ENCODE data around the gene ARGLU1. TPM values are rescaled to one million over a fixed set of nuclear protein-coding genes. Genes with fewer than 3 reads are reported as not detected.

The ARGLU1 gene
- total RNA-seq, 4 donors from 2014 or later = 95.4 to 233 (median 126) TPM

DNA sequence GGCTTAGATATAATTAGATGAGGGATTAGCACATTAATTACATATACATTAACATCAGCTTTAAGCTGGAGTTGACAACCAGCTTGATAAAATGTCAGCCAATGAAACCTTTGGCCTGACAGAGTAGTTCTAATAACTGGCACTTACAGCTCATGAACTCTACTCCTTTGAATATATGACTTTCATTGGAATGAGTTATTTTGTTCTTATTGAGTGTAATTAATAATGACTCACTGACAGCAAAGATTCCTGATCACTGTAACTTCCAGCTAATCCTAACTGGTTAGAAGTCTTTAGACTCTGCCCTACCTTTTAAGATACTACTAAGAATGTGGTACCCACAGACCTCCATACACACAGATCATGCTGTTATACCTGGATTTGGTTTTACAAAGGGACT is 73.4 kb downstream of the ARGLU1 start:
- peaks cover 0 to 10% (median 2%) of the 10 kb centered on the region in 4 donors for H3K4me1 ChIP-seq
- DNase-seq = no peak
- TF ChIP-seq, protein P1, sequence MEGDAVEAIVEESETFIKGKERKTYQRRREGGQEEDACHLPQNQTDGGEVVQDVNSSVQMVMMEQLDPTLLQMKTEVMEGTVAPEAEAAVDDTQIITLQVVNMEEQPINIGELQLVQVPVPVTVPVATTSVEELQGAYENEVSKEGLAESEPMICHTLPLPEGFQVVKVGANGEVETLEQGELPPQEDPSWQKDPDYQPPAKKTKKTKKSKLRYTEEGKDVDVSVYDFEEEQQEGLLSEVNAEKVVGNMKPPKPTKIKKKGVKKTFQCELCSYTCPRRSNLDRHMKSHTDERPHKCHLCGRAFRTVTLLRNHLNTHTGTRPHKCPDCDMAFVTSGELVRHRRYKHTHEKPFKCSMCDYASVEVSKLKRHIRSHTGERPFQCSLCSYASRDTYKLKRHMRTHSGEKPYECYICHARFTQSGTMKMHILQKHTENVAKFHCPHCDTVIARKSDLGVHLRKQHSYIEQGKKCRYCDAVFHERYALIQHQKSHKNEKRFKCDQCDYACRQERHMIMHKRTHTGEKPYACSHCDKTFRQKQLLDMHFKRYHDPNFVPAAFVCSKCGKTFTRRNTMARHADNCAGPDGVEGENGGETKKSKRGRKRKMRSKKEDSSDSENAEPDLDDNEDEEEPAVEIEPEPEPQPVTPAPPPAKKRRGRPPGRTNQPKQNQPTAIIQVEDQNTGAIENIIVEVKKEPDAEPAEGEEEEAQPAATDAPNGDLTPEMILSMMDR (IDR thresholded peaks at IDR 0.05) = no peak
- TF ChIP-seq POLR2A (IDR thresholded peaks at IDR 0.05) = no peak
- no peak overlapping the region for H3K4me3 ChIP-seq
- H3K27me3 ChIP-seq = no peaks in the 10 kb centered on the region
- peaks cover 0 to 39% (median 4%) of the 10 kb centered on the region in 3 donors for H3K36me3 ChIP-seq
- no peaks in the 10 kb centered on the region for H3K9me3 ChIP-seq
- no peak overlapping the region for H3K27ac ChIP-seq

DNA sequence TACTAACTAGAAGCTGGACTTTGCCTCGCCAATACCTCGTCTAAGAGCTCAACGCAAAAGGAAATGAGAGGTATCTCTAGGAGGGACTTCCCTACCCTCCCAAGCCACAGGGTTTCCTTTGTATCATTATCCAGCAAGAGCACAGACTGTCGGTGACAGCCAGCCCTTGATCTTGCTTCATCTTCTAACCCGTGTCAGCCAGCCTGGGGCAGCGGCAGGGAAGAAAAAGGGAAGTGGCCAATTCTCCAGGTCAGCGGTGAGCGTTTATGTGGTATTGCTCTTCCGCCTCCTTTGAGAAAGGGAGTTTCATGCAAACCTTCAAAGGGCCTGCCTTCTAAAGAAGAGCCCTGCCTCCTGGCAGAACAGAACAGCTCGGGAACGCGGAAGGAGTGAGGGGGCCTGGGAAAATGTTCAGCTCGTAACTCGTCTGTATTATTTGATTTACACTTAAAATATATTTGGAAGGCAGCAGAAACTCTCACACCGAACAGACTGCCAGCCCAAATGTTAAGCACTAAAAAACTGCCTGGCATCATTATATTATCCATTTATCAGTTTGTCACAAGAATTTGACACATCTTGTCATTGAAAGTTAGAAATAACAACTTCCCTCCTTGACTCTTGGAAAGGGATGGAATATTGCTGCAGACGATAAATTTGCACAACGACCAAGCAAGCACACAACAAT is 74.3 kb downstream of the ARGLU1 start:
- Histone ChIP-seq H3K36me3 (peaks cover 0 to 39% (median 4%) of the 10 kb centered on the region in 3 donors), H3K4me3 (no peak overlapping the region), H3K4me1 (peaks cover 0 to 16% (median 2%) of the 10 kb centered on the region in 4 donors), H3K27ac (no peak overlapping the region), H3K9me3 (no peaks in the 10 kb centered on the region), H3K27me3 (no peaks in the 10 kb centered on the region)
- DNase-seq = no peak
- TF ChIP-seq, protein P1 (IDR thresholded peaks at IDR 0.05) = no peak
- no peak for TF ChIP-seq POLR2A (IDR thresholded peaks at IDR 0.05)

DNA sequence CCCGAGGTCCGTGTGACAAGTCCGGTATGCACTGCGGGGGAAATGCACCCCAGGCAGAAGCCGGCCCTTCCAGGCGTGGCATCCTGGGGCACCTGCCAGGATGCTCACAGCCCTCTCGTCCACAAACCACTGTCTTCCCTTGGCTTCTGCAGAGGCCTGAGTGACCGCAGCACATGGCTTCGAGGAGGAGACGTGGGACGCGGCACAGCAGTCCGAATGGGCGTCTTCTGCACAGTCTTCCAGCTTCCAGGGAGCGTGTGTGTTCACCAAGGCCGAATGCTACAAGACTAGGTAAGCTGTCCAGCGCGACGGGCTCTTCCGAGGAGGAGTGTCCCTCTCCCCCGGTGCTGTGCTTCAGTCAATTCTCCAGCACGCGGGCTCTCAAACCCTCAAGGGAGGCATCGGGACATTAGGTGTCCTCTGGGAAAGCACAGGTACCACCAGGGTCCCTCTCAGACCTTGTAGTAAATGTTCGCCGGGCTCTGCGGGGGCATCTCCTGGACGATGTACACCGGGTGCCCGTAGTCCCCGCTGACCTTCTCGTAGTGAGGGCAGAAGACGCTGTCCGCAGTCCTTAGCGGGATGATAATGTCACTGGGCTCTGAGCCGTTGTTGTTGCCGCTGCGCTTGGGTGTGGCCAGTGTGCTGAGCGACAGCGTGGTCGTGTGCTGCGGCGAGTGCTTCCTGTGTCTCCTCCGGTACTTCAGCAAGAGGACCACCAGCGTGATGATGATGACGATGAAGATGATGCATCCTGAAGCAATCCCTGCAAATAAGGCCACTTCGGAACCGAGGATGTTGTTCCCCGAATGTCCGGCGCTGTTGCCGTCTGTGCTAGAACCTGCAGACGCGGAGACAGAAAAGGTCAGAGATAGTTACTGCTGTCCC is 75.1 kb downstream of the ARGLU1 start:
- no peak for DNase-seq
- Histone ChIP-seq H3K36me3 (peaks cover 0 to 39% (median 4%) of the 10 kb centered on the region in 3 donors), H3K27ac (no peak overlapping the region), H3K27me3 (no peaks in the 10 kb centered on the region), H3K9me3 (no peaks in the 10 kb centered on the region), H3K4me3 (no peak overlapping the region), H3K4me1 (peaks cover 0 to 21% (median 2%) of the 10 kb centered on the region in 4 donors)
- TF ChIP-seq, protein P1 (IDR thresholded peaks at IDR 0.05) = no peak
- no peak for TF ChIP-seq POLR2A (IDR thresholded peaks at IDR 0.05)

DNA sequence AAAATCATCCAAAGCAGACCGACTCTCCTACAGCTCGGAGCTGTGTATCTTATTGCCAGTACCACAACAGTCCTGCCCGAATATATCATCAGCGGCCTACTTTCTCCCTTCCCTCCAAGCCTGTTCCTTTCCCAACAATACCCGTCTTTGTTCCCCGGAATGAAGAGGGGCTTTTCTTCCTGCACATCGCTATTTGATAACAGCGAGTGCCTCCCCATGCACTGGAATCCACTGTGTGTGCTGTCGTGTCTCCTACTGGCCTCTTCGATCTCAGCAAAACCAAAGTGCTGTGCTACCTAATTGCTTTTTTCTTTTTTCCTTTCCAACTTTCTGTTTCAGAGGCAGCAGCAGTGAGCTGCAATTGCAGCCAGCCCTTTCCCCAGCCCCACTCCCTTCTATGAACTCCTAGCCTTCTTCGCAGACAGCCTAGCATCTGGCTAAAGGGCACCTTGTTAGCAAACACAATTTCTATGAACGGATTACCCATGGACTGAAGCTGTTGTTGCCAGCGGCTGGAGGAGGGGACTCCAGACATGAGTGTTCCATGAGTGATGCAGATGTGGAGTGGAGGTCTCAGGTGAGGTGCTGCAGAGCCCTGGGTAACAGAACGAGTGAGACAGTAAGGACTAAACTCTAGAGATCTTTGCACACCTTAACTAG is 75.9 kb downstream of the ARGLU1 start:
- Histone ChIP-seq H3K4me3 (no peak overlapping the region), H3K4me1 (peaks cover 0 to 22% (median 2%) of the 10 kb centered on the region in 4 donors), H3K27ac (no peak overlapping the region), H3K27me3 (no peaks in the 10 kb centered on the region), H3K9me3 (no peaks in the 10 kb centered on the region), H3K36me3 (peaks cover 0 to 39% (median 4%) of the 10 kb centered on the region in 3 donors)
- DNase-seq = no peak
- no peak for TF ChIP-seq POLR2A (IDR thresholded peaks at IDR 0.05)
- TF ChIP-seq, protein P1 (IDR thresholded peaks at IDR 0.05) = no peak

Other genes starting within 250 kb of the ARGLU1 start
- 10 to 100 TPM in 3 of 4 donors, 1 to 10 TPM in 1; 5.8 to 38.9 (median 30.2) TPM for gene EFNB2, start 32.5 kb downstream of the ARGLU1 start, total RNA-seq